Measurements from ENCODE around the gene NEU1.
"Not testable (repeated sequence)": the region's sequence is repeated elsewhere in the genome, so short reads cannot be mapped to it uniquely, and the experiment has no call there.

The NEU1 gene

DNA sequence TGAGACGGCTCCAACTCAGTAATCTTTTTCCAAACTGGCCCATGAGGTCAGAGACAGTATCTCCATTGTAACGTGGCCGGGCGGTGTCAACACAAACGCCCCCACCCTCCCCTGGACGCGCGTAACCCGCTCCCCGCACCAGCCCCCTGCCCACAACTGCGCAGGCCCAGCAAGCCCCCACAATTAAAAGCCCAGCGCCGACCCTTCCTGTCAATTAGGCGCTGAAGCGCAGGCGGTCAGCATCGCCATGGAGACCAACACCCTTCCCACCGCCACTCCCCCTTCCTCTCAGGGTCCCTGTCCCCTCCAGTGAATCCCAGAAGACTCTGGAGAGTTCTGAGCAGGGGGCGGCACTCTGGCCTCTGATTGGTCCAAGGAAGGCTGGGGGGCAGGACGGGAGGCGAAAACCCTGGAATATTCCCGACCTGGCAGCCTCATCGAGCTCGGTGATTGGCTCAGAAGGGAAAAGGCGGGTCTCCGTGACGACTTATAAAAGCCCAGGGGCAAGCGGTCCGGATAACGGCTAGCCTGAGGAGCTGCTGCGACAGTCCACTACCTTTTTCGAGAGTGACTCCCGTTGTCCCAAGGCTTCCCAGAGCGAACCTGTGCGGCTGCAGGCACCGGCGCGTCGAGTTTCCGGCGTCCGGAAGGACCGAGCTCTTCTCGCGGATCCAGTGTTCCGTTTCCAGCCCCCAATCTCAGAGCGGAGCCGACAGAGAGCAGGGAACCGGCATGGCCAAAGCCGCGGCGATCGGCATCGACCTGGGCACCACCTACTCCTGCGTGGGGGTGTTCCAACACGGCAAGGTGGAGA is 47.4 kb downstream of the NEU1 start, which contains the start of the genes HSPA1A and HSPA1L:
HSPA1A (plus strand) TSS at position 519 of the 814 bp plus-strand sequence; CDS start at position 733, 214 bp downstream.
HSPA1L (minus strand) TSS at position 259 of the 814 bp plus-strand sequence. CDS start 3,311 bp downstream, outside the sequence.
- peak; percentile 76 for DNase-seq

DNA sequence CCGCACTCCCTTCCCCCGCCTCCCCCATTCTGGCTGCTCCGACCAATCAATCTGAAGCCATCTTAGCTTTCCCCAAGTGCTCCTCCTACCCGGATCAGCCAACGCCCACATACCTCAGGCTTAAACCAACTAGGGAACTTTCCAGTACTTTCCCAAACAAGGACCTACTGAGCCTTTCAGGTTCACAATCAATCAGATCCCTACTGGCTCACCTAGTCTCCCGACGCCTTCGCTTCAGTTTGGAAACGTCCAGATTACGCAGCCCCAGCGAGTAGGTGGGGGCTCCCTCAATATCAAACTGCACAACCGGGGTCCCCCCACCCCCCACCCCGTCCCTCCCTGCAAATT is 48.0 kb downstream of the NEU1 start:
- DNase-seq: peak; percentile 79

DNA sequence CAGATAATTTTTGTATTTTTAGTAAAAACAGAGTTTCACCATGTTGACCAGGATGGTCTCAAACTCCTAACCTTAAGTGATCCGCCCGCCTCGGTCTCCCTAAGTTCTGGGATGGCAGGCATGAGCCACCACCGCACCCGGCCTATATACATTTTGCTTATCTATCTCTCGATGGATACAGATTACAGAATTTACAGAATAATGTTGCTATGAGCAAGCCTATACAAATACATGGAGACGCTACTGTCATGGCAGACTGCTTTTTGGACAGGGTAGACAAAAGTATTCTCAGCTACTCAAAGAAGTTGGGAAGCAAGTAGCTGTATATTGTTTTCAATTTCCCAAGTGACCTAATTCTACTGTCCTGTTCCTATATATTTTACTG is 49.2 kb downstream of the NEU1 start:
- DNase-seq: no peak

GRCh38 chr6:31811645-31812044 is 51.0 kb downstream of the NEU1 start:
- DNase-seq: no peak

DNA sequence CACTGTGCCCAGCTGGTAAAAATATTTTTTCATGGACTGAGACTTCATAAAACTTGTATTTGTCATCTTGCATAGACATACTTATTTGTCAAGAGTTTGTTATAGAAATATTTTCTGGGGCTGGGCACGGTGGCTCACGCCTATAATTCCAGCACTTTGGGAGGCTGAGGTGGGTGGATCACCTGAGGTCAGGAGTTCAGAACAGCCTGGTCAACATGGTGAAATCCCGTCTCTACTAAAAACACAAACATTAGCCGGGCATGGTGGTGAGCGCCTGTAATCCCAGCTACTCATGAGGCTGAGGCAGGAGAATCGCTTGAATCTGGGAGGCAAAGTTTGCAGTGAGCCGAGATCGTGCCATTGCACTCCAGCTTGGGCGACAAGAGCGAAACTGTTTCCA is 54.0 kb downstream of the NEU1 start:
- not testable (repeated sequence) for DNase-seq

Data from CD4-positive, alpha-beta T cell treated with Interleukin-17A for 4 hours (primary cell).